ENCODE results near the gene SNX6.
A peak's percentile ranks its signal among the peaks of the same experiment; 100 is the strongest.
"Not testable (repeated sequence)": the region's sequence is repeated elsewhere in the genome, so short reads cannot be mapped to it uniquely, and the experiment has no call there.

SNX6 gene

DNA sequence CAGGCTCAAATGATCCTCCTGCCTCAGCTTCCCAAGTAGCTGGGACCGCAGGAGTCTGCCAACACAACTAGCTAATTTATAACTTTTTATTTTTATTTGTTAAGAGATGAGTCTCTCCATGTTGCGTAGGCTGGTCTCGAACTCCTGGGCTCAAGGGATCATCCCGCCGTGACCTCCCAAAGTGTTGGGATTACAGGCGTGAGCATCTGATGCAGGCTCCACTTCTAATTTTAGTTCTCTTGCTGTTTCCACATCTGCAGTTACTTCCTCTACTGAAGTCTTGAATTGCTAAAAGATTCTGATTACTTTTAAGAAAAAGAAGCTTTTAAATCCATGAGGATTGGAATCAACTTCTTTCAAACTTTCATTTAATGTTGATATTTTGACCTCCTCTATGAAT is 13.4 kb upstream of the SNX6 start:
- DNase-seq (ENCODE audit: low read depth) = no peak
- H3K4me3 ChIP-seq (ENCODE audit: low read depth, low read length) = no peak overlapping the region
- TF ChIP-seq MYC (IDR thresholded peaks at IDR 0.05; ENCODE audit: low read depth, low read length) (no peak), POLR2A (IDR thresholded peaks at IDR 0.05; ENCODE audit: extremely low read depth, insufficient read length) (no peak)
- TF ChIP-seq, protein P1, sequence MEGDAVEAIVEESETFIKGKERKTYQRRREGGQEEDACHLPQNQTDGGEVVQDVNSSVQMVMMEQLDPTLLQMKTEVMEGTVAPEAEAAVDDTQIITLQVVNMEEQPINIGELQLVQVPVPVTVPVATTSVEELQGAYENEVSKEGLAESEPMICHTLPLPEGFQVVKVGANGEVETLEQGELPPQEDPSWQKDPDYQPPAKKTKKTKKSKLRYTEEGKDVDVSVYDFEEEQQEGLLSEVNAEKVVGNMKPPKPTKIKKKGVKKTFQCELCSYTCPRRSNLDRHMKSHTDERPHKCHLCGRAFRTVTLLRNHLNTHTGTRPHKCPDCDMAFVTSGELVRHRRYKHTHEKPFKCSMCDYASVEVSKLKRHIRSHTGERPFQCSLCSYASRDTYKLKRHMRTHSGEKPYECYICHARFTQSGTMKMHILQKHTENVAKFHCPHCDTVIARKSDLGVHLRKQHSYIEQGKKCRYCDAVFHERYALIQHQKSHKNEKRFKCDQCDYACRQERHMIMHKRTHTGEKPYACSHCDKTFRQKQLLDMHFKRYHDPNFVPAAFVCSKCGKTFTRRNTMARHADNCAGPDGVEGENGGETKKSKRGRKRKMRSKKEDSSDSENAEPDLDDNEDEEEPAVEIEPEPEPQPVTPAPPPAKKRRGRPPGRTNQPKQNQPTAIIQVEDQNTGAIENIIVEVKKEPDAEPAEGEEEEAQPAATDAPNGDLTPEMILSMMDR (IDR thresholded peaks at IDR 0.05; ENCODE audit: low read depth, low read length) = no peak
- TF ChIP-seq, protein P2, sequence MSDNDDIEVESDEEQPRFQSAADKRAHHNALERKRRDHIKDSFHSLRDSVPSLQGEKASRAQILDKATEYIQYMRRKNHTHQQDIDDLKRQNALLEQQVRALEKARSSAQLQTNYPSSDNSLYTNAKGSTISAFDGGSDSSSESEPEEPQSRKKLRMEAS (IDR thresholded peaks at IDR 0.05; ENCODE audit: low read depth, low read length) = no peak

DNA sequence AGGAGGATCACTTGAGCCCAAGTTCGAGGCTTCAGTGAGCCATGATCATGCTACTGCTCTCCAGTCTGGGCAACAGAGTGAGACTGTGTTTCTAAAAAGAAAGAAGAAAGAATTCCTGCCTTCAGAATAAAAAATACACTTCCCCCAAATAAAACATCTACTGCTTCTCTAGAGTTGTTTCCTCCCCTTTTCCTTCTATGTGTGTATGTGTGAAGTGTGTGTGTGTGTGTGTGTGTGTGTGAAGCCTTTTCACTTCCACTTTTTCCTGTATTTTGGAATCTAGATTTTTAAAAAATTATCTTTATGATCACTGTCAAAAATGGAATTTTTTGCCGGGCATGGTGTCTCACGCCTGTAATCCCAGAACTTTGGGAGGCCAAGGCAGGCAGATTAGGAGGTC is 12.6 kb upstream of the SNX6 start:
- no peak for TF ChIP-seq POLR2A (IDR thresholded peaks at IDR 0.05; ENCODE audit: extremely low read depth, insufficient read length)
- H3K4me3 ChIP-seq (ENCODE audit: low read depth, low read length) = no peak overlapping the region
- DNase-seq (ENCODE audit: low read depth) = no peak

DNA sequence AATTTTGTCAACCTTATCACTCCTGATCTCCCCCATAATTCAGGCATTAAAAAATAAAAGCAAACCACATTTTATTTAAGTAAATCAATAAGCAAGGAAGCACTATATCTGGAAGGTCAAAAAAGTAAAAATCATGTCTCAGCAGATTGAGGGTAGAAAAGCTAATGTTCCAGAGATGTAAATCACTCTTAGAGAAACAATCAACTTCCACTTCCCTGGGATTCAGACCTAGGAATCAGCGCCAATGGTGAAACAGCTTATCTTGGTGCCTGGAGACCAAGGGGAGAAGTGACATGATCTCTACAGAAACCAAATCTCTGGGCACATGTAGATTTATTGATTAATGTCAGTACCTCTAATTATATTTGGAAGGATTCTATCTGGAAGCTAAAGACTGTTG is 10.9 kb upstream of the SNX6 start:
- no peak for TF ChIP-seq POLR2A (IDR thresholded peaks at IDR 0.05; ENCODE audit: extremely low read depth, insufficient read length)
- TF ChIP-seq MYC (IDR thresholded peaks at IDR 0.05; ENCODE audit: low read depth, low read length) = no peak
- TF ChIP-seq, protein P1 (IDR thresholded peaks at IDR 0.05; ENCODE audit: low read depth, low read length) = no peak
- TF ChIP-seq, protein P2 (IDR thresholded peaks at IDR 0.05; ENCODE audit: low read depth, low read length) = no peak
- no peak for DNase-seq (ENCODE audit: low read depth)
- H3K4me3 ChIP-seq (ENCODE audit: low read depth, low read length) = no peak overlapping the region

DNA sequence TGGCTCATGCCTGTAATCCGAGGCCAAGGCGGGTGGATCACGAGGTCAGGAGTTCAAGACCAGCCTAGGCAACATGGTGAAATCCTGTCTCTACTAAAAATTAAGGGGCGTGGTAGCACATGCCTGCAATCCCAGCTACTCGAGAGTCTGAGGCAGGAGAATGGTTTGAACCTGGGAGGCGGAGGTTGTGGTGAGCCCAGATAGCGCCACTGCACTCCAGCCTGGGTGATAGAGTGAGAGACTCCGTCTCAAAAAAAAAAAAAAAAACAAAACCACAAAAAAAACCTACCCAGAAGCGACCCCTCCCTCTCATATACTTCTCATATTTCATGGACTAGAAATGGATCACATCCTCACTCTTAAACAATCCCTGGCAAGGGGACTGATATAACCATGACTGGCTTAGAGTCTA is 4.4 kb upstream of the SNX6 start:
- H3K4me3 ChIP-seq (ENCODE audit: low read depth, low read length); DNase-seq (ENCODE audit: low read depth): not testable (repeated sequence)

DNA sequence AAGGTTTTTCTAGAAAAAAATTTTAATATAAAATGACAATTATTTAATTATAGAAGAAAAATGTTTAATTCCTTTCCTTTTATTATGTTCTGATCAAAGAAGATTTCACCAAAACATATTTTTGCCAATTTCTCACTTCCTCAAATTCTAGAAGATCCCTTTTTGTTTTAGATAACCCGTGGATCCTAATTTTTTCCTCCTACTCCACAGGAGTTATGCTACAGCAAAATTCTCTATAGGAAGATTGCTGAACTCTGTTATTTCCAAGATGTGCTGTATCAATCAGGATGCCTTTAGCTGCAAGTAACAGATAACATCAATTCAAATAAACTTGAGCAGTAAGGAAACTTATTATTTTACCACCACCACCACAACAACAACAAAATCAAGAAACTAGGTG is 3.8 kb upstream of the SNX6 start:
- DNase-seq (ENCODE audit: low read depth) = no peak
- H3K4me3 ChIP-seq (ENCODE audit: low read depth, low read length) = no peak overlapping the region
- no peak for TF ChIP-seq MYC (IDR thresholded peaks at IDR 0.05; ENCODE audit: low read depth, low read length)
- TF ChIP-seq, protein P1 (IDR thresholded peaks at IDR 0.05; ENCODE audit: low read depth, low read length) = no peak
- no peak for TF ChIP-seq POLR2A (IDR thresholded peaks at IDR 0.05; ENCODE audit: extremely low read depth, insufficient read length)
- TF ChIP-seq, protein P2 (IDR thresholded peaks at IDR 0.05; ENCODE audit: low read depth, low read length) = no peak

DNA sequence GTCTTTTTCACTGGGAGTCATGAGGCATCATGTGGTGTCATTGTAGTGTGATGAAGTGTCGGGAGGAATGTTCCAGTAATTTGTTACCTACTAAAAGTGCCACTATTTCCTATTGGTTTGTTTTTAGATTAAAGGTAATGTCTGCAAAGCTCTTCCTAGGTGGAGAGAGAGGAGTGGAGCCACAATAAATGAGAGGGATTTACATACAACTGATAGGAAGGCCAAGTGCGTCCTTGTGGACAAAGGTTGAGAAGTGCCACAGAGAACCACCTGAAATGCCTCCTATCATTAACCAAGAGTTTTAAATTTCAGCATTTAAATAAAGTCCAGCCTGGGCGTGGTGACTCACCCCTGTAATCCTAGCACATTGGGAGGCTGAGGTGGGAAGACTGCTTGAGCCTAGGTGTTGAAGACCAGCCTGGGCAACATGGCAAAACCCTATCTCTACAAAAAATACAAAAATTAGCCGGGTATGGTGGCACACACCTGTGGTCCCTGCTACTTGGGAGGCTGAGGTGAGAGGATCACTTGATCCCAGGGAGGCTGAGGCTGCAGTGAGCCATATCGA is 2.5 kb upstream of the SNX6 start:
- TF ChIP-seq, protein P1 (IDR thresholded peaks at IDR 0.05; ENCODE audit: low read depth, low read length) = no peak
- TF ChIP-seq POLR2A (IDR thresholded peaks at IDR 0.05; ENCODE audit: extremely low read depth, insufficient read length) (no peak), MYC (IDR thresholded peaks at IDR 0.05; ENCODE audit: low read depth, low read length) (no peak)
- TF ChIP-seq, protein P2 (IDR thresholded peaks at IDR 0.05; ENCODE audit: low read depth, low read length) = no peak
- no peak for DNase-seq (ENCODE audit: low read depth)
- no peak overlapping the region for H3K4me3 ChIP-seq (ENCODE audit: low read depth, low read length)

DNA sequence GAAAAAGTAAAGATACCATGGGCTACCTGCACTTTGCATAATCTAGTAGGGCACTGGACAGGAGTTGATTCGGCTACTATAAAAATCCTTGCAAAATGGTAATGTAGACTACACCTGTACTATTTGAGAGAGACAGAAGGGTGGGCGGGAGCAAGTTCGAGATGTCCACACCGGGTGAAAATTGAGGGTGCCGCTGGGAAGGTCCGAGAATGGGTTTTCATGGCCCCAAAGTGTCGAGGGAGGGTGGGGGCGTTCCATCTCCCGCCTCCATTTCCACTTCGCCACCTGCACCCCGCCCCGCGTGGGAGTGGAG is 648 bp downstream of the SNX6 start:
- peak overlapping the region; percentile 67 for H3K4me3 ChIP-seq (ENCODE audit: low read depth, low read length)
- TF ChIP-seq MYC (IDR thresholded peaks at IDR 0.05; ENCODE audit: low read depth, low read length) = no peak
- TF ChIP-seq POLR2A (IDR thresholded peaks at IDR 0.05; ENCODE audit: extremely low read depth, insufficient read length) = no peak
- TF ChIP-seq, protein P1 (IDR thresholded peaks at IDR 0.05; ENCODE audit: low read depth, low read length) = no peak
- TF ChIP-seq, protein P2 (IDR thresholded peaks at IDR 0.05; ENCODE audit: low read depth, low read length) = no peak
- no peak for DNase-seq (ENCODE audit: low read depth)
